H9 (cell line): Measurements from ENCODE around the gene FAM241A. TPM values are rescaled to one million over a fixed set of nuclear protein-coding genes. Genes with fewer than 3 reads are reported as not detected.

ENCODE experiments used
- DNase-seq: peaks from one replicate; pipeline ENCODE4 v3.0.0-alpha.2; 2017
- H2AFZ ChIP-seq: one replicate; pipeline ENCODE4 v1.6.1; 2013; ENCODE audit warnings: mild to moderate bottlenecking, low read length, control low read depth, moderate library complexity
- H2AK5ac ChIP-seq: 2 replicates; pipeline ENCODE4 v1.6.1; 2013; ENCODE audit warnings: low read length, control low read depth, mixed read lengths; ENCODE audit not compliant: insufficient read length
- H2BK120ac ChIP-seq: one replicate; pipeline ENCODE4 v1.6.1; 2013; ENCODE audit warnings: low read depth, mild to moderate bottlenecking, low read length, control low read depth, inconsistent platforms; ENCODE audit not compliant: poor library complexity, severe bottlenecking
- H2BK12ac ChIP-seq: 2 replicates; pipeline ENCODE4 v1.6.1; 2013; ENCODE audit warnings: low read length, control low read depth, mixed read lengths, low read depth; ENCODE audit not compliant: insufficient read length
- H2BK15ac ChIP-seq: 2 replicates; pipeline ENCODE4 v1.6.1; 2013; ENCODE audit warnings: low read depth, low read length, control low read depth
- H2BK20ac ChIP-seq: one replicate; pipeline ENCODE4 v1.6.1; 2013; ENCODE audit warnings: low read depth, mild to moderate bottlenecking, low read length, control low read depth, inconsistent platforms; ENCODE audit not compliant: poor library complexity, severe bottlenecking
- H2BK5ac ChIP-seq: 2 replicates; pipeline ENCODE4 v1.6.1; 2013; ENCODE audit warnings: low read length, control low read depth, mixed read lengths; ENCODE audit not compliant: insufficient read length
- H3K14ac ChIP-seq: 2 replicates; pipeline ENCODE4 v1.6.1; 2013; ENCODE audit warnings: low read length, control low read depth; ENCODE audit not compliant: insufficient read depth
- H3K18ac ChIP-seq: 2 replicates; pipeline ENCODE4 v1.6.1; 2013; ENCODE audit warnings: low read depth, mild to moderate bottlenecking, mixed read lengths, low read length, control low read depth; ENCODE audit not compliant: insufficient read length
- H3K23ac ChIP-seq: 2 replicates; pipeline ENCODE4 v1.6.1; 2013; ENCODE audit warnings: low read length, control low read depth, mixed read lengths, low read depth; ENCODE audit not compliant: insufficient read length
- H3K23me2 ChIP-seq: 2 replicates; pipeline ENCODE4 v1.6.1; 2013; ENCODE audit warnings: low read depth, mild to moderate bottlenecking, mixed read lengths, low read length, control low read depth; ENCODE audit not compliant: insufficient read length, poor library complexity, severe bottlenecking
- H3K27ac ChIP-seq: 2 replicates; pipeline ENCODE4 v1.5.1; 2013; ENCODE audit warnings: low read length, control low read depth, mixed read lengths, low read depth; ENCODE audit not compliant: insufficient read length
- H3K27me3 ChIP-seq: 2 replicates; pipeline ENCODE4 v1.6.1; 2013; ENCODE audit warnings: low read length, control low read depth, inconsistent platforms; ENCODE audit not compliant: insufficient read depth
- H3K4ac ChIP-seq: 2 replicates; pipeline ENCODE4 v1.6.1; 2013; ENCODE audit warnings: low read depth, mild to moderate bottlenecking, control low read depth, inconsistent platforms, low read length, moderate library complexity
- H3K4me1 ChIP-seq: 2 replicates; pipeline ENCODE4 v1.6.1; 2013; ENCODE audit warnings: low read length, control low read depth, inconsistent platforms; ENCODE audit not compliant: insufficient read depth
- H3K4me2 ChIP-seq: 2 replicates; pipeline ENCODE4 v1.6.1; 2013; ENCODE audit warnings: low read length, control low read depth, mixed read lengths; ENCODE audit not compliant: insufficient read length, insufficient read depth
- H3K56ac ChIP-seq: 2 replicates; pipeline ENCODE4 v1.6.1; 2013; ENCODE audit warnings: low read depth, mild to moderate bottlenecking, mixed read lengths, low read length, control low read depth; ENCODE audit not compliant: insufficient read length
- H3K79me1 ChIP-seq: 2 replicates; pipeline ENCODE4 v1.6.1; 2013; ENCODE audit warnings: low read depth, mild to moderate bottlenecking, moderate library complexity, low read length, control low read depth, inconsistent platforms; ENCODE audit not compliant: insufficient read depth, poor library complexity, severe bottlenecking
- H3K79me2 ChIP-seq: 2 replicates; pipeline ENCODE4 v1.6.1; 2013; ENCODE audit warnings: low read length, control low read depth, inconsistent platforms; ENCODE audit not compliant: insufficient read depth
- H3K9ac ChIP-seq: 2 replicates; pipeline ENCODE4 v1.6.1; 2013; ENCODE audit warnings: low read length, control low read depth, mixed read lengths; ENCODE audit not compliant: insufficient read length; ENCODE audit errors: extremely low read depth
- H3K9me3 ChIP-seq: one replicate; pipeline ENCODE4 v1.6.1; 2013; ENCODE audit warnings: low read depth, low read length, inconsistent platforms; ENCODE audit not compliant: control insufficient read depth
- H3T11ph ChIP-seq: one replicate; pipeline ENCODE4 v1.6.1; 2013; ENCODE audit warnings: mild to moderate bottlenecking, low read length, control low read depth, inconsistent platforms
- H4K20me1 ChIP-seq: one replicate; pipeline ENCODE4 v1.6.1; 2013; ENCODE audit not compliant: control insufficient read depth, insufficient read length, insufficient read depth
- H4K5ac ChIP-seq: 2 replicates; pipeline ENCODE4 v1.6.1; 2013; ENCODE audit warnings: low read depth, mild to moderate bottlenecking, mixed read lengths, low read length, control low read depth; ENCODE audit not compliant: insufficient read length
- H4K8ac ChIP-seq: replicated peaks from 2 replicates; pipeline ENCODE4 v1.6.1; 2013; ENCODE audit warnings: low read length, control low read depth, mixed read lengths, low read depth; ENCODE audit not compliant: insufficient read length
- H4K91ac ChIP-seq: 2 replicates; pipeline ENCODE4 v1.6.1; 2013; ENCODE audit warnings: low read depth, mild to moderate bottlenecking, moderate library complexity, mixed read lengths, low read length, control low read depth; ENCODE audit not compliant: insufficient read length
- H3K27ac Mint-ChIP-seq, 3 experiments: 2 replicates in 2 of 3; 3 replicates in 1 of 3; pipeline ENCODE4 v1.8.0; 2020 to 2021; ENCODE audit warnings: mixed read lengths in 3 of 3, mild to moderate bottlenecking in 1 of 3, moderate library complexity in 1 of 3
- H3K27me3 Mint-ChIP-seq: 2 replicates; pipeline ENCODE4 v1.8.0; 2021; ENCODE audit warnings: low read depth, mild to moderate bottlenecking, moderate library complexity, mixed read lengths
- H3K36me3 Mint-ChIP-seq, 3 experiments: 2 replicates in 2 of 3; 3 replicates in 1 of 3; pipeline ENCODE4 v1.8.0; 2020 to 2021; ENCODE audit warnings: low read depth in 3 of 3, mixed read lengths in 3 of 3; ENCODE audit not compliant: insufficient read depth in 1 of 3
- H3K4me1 Mint-ChIP-seq, 2 experiments: 2 replicates each; pipeline ENCODE4 v1.8.0; 2020; ENCODE audit warnings: mixed read lengths in 2 of 2
- H3K4me3 Mint-ChIP-seq, 2 experiments: 2 replicates in 1 of 2; 3 replicates in 1 of 2; pipeline ENCODE4 v1.8.0; 2020 to 2021; ENCODE audit warnings: mild to moderate bottlenecking in 2 of 2, mixed read lengths in 2 of 2, moderate library complexity in 1 of 2
- H3K9me3 Mint-ChIP-seq, 2 experiments: 2 replicates in 1 of 2; 3 replicates in 1 of 2; pipeline ENCODE4 v1.8.0; 2020; ENCODE audit warnings: mild to moderate bottlenecking in 2 of 2, mixed read lengths in 2 of 2, moderate library complexity in 1 of 2
- WGBS: extraction: QIAGEN DNeasy Blood & Tissue Kit; methylation state at CpG from one replicate; pipeline ENCODE4 v1.1.7; 2013; ENCODE audit warnings: missing lambda C conversion rate, low lambda C conversion rate, mixed read lengths; ENCODE audit not compliant: insufficient read length; ENCODE audit errors: extremely low coverage; 5-methylcytosine and 5-hydroxymethylcytosine counted together
- total RNA-seq: library from RNA; stranded (reverse); gene quantifications from 2 replicates; pipeline ENCODE4 v1.2.1, GENCODE V29; 2021
- TF ChIP-seq, protein P1 (sequence below): fragments of 200-600 bp; sonication (generic); conservative IDR thresholded peaks from 3 replicates; pipeline ENCODE4 v1.8.0; 2021; ENCODE audit warnings: antibody characterized with exemption, mild to moderate bottlenecking

FAM241A gene
- total RNA-seq, 1 experiment from 2014 or later: 0.13 TPM

DNA sequence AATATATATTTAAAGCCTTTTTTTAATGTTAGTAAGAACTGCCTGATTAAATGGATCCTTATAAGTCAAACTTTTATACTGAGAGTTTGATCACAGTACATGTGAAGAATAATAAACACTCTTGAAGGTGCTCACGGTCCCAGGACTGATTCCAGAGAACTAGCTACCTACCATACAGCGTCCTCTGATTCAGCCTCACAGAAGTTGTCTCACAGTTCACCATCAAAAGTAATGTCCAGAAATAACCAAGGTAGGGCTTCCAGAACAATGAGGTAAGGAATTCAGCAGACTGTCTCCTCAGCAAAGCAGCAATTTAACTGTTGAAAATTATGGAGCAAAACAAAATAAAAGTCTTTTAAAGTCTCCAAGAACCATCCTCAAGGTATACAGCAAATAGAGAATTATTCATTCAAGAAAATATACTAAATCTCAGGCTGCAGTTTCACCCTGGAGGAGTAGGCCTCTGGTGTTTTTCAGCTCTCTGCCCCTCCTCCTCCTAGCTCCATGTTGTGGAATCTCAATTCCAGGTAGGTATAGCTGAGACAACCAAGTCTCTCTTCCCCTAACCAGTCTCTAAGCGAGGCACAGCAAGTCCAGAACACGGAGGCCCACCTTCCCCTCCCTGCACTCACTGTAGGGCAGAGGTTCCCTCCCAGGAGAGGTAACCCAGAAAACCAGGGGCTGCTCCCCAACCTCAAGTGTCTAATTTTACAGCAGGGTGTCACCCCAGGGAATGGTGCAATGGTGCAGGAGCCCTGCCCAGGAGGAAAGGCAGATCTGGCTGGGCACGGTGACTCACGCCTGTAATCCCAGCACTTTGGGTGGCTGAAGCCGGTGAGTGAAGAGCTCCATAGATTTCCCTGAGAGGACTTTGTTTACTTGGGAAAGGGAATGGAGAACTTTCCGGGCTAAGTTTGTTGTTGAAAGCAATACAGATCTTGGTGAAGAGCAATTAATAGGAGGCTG lies 28.6 kb downstream of the FAM241A start:
- Mint-ChIP-seq H3K4me1 (no peaks in the 10 kb centered on the region), H3K27me3 (no peaks in the 10 kb centered on the region), H3K4me3 (no peak overlapping the region), H3K9me3 (no peaks in the 10 kb centered on the region), H3K36me3 (no peaks in the 10 kb centered on the region), H3K27ac (no peak overlapping the region; a peak in 1 of 7 replicates)
- Histone ChIP-seq H2BK15ac (no peak overlapping the region), H3K4me1 (no peaks in the 10 kb centered on the region), H3K27me3 (no peaks in the 10 kb centered on the region), H4K8ac (no peak overlapping the region), H3K4me2 (no peak overlapping the region), H3K23me2 (no peaks in the 10 kb centered on the region), H3K18ac (no peak overlapping the region), H2BK20ac (no peak overlapping the region), H4K91ac (no peak overlapping the region), H4K5ac (no peak overlapping the region), H2AK5ac (no peak overlapping the region), H3K9ac (no peak overlapping the region), H4K20me1 (no peaks in the 10 kb centered on the region), H3T11ph (no peak overlapping the region), H3K56ac (no peak overlapping the region), H3K79me2 (no peaks in the 10 kb centered on the region), H2BK120ac (no peak overlapping the region), H3K79me1 (no peaks in the 10 kb centered on the region), H2BK5ac (no peak overlapping the region), H2AFZ (no peak overlapping the region), H3K23ac (no peak overlapping the region), H3K14ac (no peak overlapping the region; the same call in 1 of the 2 replicates), H3K9me3 (no peaks in the 10 kb centered on the region), H2BK12ac (no peak overlapping the region), H3K27ac (no peak overlapping the region), H3K4ac (no peak overlapping the region)
- WGBS: no CpG with 5 or more reads among the region's 8 CpGs
- TF ChIP-seq, protein P1, sequence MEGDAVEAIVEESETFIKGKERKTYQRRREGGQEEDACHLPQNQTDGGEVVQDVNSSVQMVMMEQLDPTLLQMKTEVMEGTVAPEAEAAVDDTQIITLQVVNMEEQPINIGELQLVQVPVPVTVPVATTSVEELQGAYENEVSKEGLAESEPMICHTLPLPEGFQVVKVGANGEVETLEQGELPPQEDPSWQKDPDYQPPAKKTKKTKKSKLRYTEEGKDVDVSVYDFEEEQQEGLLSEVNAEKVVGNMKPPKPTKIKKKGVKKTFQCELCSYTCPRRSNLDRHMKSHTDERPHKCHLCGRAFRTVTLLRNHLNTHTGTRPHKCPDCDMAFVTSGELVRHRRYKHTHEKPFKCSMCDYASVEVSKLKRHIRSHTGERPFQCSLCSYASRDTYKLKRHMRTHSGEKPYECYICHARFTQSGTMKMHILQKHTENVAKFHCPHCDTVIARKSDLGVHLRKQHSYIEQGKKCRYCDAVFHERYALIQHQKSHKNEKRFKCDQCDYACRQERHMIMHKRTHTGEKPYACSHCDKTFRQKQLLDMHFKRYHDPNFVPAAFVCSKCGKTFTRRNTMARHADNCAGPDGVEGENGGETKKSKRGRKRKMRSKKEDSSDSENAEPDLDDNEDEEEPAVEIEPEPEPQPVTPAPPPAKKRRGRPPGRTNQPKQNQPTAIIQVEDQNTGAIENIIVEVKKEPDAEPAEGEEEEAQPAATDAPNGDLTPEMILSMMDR: no peak
- DNase-seq: no peak
